ENCODE results near the gene SLC1A5.

The SLC1A5 gene

DNA sequence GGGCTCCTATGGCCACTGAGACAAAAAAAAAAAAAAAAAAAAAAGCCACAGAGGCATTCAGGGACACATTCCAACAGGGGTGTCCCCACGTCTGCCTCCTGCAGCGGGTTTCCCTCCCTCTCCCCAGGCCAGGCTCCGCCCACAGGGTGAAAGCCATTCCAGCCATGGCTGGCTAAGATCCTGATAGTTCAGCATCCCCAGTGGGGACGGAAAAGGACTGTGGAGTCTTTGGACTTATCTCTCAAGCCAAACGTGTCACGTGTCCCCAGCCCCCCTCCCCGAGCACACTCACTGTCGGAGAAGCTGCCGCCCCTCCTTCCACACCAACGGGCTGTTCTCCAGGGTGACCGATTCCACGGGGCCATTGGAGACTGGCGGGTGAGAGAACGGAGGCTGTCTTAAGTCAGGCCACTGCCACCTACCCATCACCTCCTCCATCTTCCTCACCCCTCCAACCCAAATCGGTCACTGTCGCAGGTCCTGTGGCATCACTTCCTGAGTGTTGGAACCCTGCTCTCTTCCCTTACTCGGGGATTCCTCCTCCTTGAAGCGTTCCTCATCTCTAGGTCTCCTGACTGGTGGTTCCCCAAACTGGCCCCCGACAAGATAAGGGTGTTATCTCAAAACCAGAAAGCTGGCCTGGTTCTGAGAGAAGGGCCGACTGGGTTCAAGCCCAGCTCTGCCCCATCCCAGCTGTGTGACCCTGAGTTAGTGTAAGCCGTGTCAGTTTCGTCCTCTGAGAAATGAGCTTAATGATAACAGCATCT lies 51.7 kb downstream of the SLC1A5 start:
- no peak for TF ChIP-seq CTCF (IDR thresholded peaks at IDR 0.05; ENCODE audit: low read depth, low read length)
- no peak overlapping the region for H3K4me3 ChIP-seq (ENCODE audit: low read depth, low read length)

GRCh38 chr19:46733690-46734292 lies 54.6 kb downstream of the SLC1A5 start:
- no peak for TF ChIP-seq CTCF (IDR thresholded peaks at IDR 0.05; ENCODE audit: low read depth, low read length)
- no peak overlapping the region for H3K4me3 ChIP-seq (ENCODE audit: low read depth, low read length)

GRCh38 chr19:46732966-46733689 lies 55.3 kb downstream of the SLC1A5 start:
- no peak overlapping the region for H3K4me3 ChIP-seq (ENCODE audit: low read depth, low read length)
- TF ChIP-seq CTCF (IDR thresholded peaks at IDR 0.05; ENCODE audit: low read depth, low read length) = no peak

GRCh38 chr19:46732172-46732938 lies 56.0 kb downstream of the SLC1A5 start:
- no peak overlapping the region for H3K4me3 ChIP-seq (ENCODE audit: low read depth, low read length)
- no peak for TF ChIP-seq CTCF (IDR thresholded peaks at IDR 0.05; ENCODE audit: low read depth, low read length)

DNA sequence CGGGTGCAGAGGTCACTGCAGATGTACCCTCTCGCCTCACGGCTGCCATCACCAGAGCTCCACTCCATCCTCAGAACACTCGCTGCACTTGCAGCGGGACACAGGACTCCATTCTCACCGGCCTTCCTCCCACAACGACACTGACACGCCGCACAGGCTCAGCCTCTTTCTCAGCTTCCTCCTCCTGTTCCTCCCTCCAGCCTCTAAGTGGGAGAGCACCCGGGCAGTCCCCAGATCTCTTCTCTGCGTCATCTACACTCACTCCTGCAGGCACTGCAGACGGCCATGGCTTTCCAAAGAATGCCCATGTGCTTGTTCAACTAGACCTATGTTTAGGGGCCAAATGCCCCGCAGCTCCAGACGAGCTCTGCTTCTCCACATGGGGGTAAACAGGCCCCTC lies 56.8 kb downstream of the SLC1A5 start:
- TF ChIP-seq CTCF (IDR thresholded peaks at IDR 0.05; ENCODE audit: low read depth, low read length) = no peak
- no peak overlapping the region for H3K4me3 ChIP-seq (ENCODE audit: low read depth, low read length)

DNA sequence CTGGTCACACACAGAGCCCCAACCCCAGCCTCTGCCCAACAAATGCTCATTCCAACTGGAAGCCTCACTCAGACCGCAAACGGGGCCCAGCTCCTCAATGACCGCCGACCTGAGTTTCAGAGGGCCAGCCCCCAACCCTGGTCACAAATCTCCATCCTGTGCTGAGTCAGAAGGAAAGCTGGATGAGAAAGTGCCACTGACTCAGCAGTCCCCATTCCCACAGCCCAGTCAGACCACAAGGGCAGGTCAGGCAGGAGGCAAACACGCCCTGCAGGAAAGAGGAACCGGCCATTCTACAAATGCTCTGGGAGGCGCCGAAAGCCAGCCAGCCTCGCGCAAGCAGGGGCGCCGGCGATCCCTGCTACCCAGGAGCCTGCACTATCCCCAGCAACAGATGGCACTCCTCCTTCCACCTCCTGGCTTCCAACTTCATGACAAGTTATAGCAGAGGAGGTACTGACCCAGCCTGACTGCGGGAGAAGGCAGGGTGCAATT lies 57.3 kb downstream of the SLC1A5 start:
- H3K4me3 ChIP-seq (ENCODE audit: low read depth, low read length) = no peak overlapping the region
- TF ChIP-seq CTCF (IDR thresholded peaks at IDR 0.05; ENCODE audit: low read depth, low read length) = no peak
